T-helper 2 cell treated with Interferon-gamma antibody and Interleukin-4, amounts not matched to agents 5 μg/mL and 100 μg/mL, for 36 hours (primary cell): Measurements from ENCODE around the gene MARCHF9.
A peak's percentile ranks its signal among the peaks of the same experiment; 100 is the strongest.

Experiments
- DNase-seq: peaks from one replicate; pipeline ENCODE4 v3.0.0; 2021; ENCODE audit warnings: low spot score
- H3K27ac Mint-ChIP-seq: one replicate; pipeline ENCODE4 v1.8.0; 2021; ENCODE audit warnings: mild to moderate bottlenecking, mixed read lengths
- H3K27me3 Mint-ChIP-seq: one replicate; pipeline ENCODE4 v1.8.0; 2021; ENCODE audit warnings: low read depth, mixed read lengths
- H3K36me3 Mint-ChIP-seq: one replicate; pipeline ENCODE4 v1.8.0; 2021; ENCODE audit warnings: low read depth, mixed read lengths
- H3K4me1 Mint-ChIP-seq: one replicate; pipeline ENCODE4 v1.8.0; 2021; ENCODE audit warnings: low read depth, mixed read lengths
- H3K4me3 Mint-ChIP-seq: one replicate; pipeline ENCODE4 v1.8.0; 2022; ENCODE audit warnings: mild to moderate bottlenecking, moderate library complexity, mixed read lengths
- H3K9me3 Mint-ChIP-seq: one replicate; pipeline ENCODE4 v1.8.0; 2021; ENCODE audit warnings: mixed read lengths

The MARCHF9 gene

DNA sequence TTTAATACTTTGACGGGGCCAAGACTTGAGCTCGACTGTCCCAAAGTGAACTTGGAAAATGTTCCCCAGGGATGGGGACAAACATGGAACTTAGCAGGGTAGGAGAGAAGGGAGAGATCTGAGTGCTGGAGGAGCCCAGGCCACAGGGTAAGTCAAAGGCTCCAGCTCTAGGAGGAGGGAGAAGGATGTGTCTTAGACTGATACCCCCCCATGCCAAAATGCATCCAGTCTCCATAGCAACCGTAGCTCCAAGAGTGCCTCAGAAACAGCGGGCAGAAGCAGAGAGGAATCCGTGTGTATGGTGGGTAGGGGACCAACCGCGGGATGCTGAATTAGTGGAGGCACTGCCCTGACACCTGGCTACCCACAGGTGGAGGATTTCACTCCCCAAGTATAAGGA is 15.5 kb upstream of the MARCHF9 start:
- H3K27me3 Mint-ChIP-seq, result no peaks in the 10 kb centered on the region
- H3K27ac Mint-ChIP-seq, result peak overlapping the region; percentile 78
- peaks cover 37% of the 10 kb centered on the region for H3K4me1 Mint-ChIP-seq
- H3K4me3 Mint-ChIP-seq, result peak overlapping the region; percentile 81
- H3K36me3 Mint-ChIP-seq, result peaks cover 31% of the 10 kb centered on the region
- H3K9me3 Mint-ChIP-seq, result no peaks in the 10 kb centered on the region
- no peak for DNase-seq

DNA sequence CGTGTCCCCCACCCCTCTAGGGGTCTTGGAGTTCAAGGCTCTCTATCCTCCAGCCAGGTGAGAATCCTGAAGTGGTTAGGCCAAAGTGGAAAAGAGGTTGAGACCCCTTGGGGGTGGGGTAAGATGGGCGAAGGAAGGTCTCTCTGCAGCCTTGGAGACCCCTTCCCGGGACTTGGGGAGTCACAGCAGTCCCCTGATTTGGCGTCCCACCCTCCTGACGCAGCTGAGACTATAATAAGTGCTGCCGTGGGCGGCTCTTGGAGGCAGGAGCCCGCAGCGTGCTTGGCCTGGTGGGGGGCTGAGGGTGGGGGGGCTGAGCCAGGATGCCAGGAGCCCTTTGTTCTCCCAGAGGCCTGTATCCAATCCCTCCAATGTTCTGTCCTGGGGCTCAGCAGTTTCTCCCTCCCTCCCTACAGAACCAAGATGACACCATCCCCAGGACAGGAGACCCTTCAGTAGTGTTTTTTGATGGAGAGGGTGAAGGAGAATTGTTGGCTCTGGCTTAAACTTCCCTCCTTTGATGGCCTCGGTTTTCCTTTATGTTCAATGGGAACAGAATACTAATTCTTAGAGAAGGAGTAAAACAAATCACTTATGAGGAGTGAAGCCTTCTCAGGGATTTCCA is 14.9 kb upstream of the MARCHF9 start:
- peaks cover 42% of the 10 kb centered on the region for H3K4me1 Mint-ChIP-seq
- H3K9me3 Mint-ChIP-seq, result no peaks in the 10 kb centered on the region
- peaks cover 25% of the 10 kb centered on the region for H3K36me3 Mint-ChIP-seq
- no peaks in the 10 kb centered on the region for H3K27me3 Mint-ChIP-seq
- peak overlapping the region; percentile 94 for H3K4me3 Mint-ChIP-seq
- peak overlapping the region; percentile 78 for H3K27ac Mint-ChIP-seq
- DNase-seq, result no peak

DNA sequence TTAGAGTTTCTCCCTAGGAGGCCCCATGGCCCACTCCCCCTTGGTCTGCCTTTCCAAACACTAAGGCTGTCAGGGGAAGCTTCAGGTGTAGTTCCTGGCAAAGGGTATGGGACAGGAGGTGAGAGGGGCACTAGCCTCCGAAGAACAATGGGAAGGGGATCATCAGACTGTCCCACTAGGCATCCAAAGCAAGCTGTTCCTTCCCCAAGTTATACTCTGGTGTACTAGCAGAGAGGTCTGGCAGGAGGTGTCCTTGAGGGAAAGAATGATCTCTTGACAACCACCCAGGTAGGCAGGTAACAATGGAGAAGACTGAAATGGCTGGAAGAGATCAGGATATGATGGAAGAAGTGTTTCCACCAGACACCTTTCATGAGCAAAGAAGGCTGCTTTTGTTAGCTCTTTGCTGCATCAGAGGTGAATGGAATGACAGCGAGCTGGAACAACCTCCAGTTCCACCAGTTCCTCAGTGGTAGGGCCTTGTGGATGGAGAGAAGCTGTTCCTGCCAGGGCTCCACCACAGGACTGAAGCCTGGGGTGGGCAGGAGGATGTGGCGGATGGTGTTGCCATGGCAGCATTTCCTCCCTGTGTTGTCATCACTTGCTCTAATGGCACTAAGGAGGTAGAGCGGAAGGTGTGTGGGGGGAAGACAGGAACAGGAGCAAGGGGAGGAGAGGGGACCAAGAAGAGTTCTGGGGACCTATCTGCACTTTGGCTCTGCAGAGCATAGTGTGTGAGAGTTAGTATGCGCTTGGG is 14.1 kb upstream of the MARCHF9 start:
- no peaks in the 10 kb centered on the region for H3K27me3 Mint-ChIP-seq
- H3K36me3 Mint-ChIP-seq, result peaks cover 28% of the 10 kb centered on the region
- H3K27ac Mint-ChIP-seq, result peak overlapping the region; percentile 94
- peak; percentile 72 for DNase-seq
- no peaks in the 10 kb centered on the region for H3K9me3 Mint-ChIP-seq
- H3K4me1 Mint-ChIP-seq, result peaks cover 47% of the 10 kb centered on the region
- H3K4me3 Mint-ChIP-seq, result peak overlapping the region; percentile 94

DNA sequence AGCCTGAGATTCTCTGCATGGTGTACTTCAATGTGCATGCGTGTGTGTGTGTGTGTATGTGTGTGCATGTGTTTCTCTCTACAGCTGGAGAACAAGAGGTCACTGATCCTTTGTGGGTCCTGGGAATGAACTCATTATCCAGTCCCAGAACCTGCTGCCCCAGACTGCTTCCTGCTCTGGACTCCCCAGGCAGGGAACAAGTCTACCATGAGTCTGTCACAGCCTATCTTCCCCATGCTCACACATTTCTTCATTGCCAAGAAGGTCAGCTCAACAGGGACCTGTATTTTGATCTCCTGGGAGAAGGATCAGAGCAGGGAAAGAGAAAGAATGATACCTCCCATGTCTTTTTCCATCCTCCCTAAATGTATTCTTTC is 13.5 kb upstream of the MARCHF9 start:
- Mint-ChIP-seq H3K4me3 (peak overlapping the region; percentile 94), H3K27ac (peak overlapping the region; percentile 94), H3K9me3 (no peaks in the 10 kb centered on the region), H3K36me3 (peaks cover 31% of the 10 kb centered on the region), H3K27me3 (no peaks in the 10 kb centered on the region), H3K4me1 (peaks cover 53% of the 10 kb centered on the region)
- DNase-seq, result no peak

DNA sequence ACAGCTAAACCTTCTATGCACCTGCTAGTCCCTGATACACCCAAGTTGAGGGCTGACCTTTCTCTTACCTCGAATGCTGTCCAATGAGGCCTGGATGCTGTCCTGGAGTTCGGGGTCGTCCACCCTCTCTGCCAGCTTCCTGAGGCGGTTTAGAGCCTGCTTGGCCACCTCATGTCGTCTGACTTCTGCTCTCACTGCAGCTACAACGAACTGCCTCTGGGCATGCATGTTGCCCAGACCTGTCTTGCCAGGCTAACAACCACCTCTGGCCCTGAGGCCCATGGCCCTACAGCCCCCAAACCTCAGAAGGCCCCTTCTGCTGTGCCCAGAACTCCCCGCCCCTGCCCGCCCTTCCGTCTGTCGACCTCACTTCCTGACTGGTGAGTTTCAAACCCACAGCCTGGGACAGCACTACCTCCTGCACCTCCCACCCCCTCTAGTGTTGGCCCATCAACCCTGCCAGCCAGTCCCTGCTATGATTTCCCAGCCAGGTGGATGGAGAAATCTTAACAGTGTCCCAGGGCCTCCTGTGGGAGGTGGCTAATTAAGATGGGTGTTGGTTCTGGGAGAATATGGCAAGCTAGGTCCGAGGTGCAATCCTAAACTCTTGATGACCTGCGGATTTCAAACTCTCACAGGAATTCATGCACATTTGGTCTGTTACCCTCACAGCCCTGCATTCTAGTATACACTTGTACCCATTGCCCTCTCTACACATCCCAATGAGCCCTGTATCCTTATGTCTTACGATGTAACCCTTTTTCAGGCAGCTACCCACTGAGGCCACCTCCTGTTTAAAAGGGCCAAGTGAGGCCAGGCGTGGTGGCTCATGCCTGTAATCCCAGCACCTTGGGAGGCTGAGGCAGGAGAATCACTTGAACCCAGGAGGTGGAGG is 12.8 kb upstream of the MARCHF9 start:
- Mint-ChIP-seq H3K9me3 (no peaks in the 10 kb centered on the region), H3K4me3 (peak overlapping the region; percentile 94), H3K27me3 (no peaks in the 10 kb centered on the region), H3K27ac (peak overlapping the region; percentile 94), H3K36me3 (peaks cover 29% of the 10 kb centered on the region), H3K4me1 (peaks cover 53% of the 10 kb centered on the region)
- DNase-seq, result peak; percentile 74

DNA sequence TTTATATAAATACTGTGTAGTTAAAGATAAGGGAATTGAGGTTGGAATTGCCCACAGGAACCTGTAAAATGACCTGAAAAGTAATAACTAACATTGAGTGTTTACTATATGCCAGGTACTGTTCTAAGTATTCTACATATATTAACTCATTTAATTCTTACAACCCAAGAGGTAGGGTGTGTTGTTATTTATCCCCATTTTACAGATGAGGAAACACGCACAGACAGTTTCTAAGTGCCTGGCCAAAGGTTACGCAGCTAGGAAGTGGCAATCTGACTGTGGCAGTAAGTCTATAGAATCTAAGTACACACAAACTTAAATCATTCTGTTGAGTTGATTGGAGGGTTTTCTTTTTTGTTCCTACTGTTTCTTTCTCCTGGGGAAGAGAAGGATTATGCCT is 11.1 kb upstream of the MARCHF9 start:
- Mint-ChIP-seq H3K4me3 (peak overlapping the region; percentile 96), H3K9me3 (no peaks in the 10 kb centered on the region), H3K27ac (peak overlapping the region; percentile 99), H3K4me1 (peaks cover 53% of the 10 kb centered on the region), H3K27me3 (no peaks in the 10 kb centered on the region), H3K36me3 (peaks cover 39% of the 10 kb centered on the region)
- no peak for DNase-seq

DNA sequence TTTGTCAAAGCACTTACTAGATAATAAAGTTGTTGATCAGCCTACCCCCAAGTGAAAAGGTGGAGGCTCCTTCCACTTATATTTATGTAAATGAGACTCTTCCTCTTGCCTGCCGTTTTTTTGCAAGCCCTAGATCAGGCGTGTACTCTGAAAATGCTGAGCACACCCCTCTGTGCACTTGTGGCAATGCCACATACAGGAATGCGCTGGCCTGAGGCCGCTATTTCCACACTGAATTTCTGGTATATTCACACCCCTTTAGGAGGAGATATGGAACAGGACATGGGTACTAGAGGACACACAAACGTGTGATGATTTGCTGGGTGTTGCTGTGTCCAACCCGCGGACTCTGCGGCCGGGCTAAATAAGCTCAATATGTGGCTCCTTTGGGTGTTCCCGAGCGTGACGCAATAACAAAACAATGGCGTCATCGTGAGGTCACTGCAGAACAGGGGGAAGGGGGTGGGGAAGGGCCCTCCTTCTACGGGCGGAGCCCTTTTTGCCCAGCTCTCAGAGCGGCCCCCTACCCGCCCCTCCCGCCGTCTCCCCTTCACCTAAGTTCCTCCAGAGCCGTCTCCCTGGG is 10.6 kb upstream of the MARCHF9 start:
- H3K27ac Mint-ChIP-seq, result peak overlapping the region; percentile 99
- H3K36me3 Mint-ChIP-seq, result peaks cover 40% of the 10 kb centered on the region
- peak; percentile 68 for DNase-seq
- H3K9me3 Mint-ChIP-seq, result no peaks in the 10 kb centered on the region
- peaks cover 48% of the 10 kb centered on the region for H3K4me1 Mint-ChIP-seq
- no peaks in the 10 kb centered on the region for H3K27me3 Mint-ChIP-seq
- H3K4me3 Mint-ChIP-seq, result peak overlapping the region; percentile 96

DNA sequence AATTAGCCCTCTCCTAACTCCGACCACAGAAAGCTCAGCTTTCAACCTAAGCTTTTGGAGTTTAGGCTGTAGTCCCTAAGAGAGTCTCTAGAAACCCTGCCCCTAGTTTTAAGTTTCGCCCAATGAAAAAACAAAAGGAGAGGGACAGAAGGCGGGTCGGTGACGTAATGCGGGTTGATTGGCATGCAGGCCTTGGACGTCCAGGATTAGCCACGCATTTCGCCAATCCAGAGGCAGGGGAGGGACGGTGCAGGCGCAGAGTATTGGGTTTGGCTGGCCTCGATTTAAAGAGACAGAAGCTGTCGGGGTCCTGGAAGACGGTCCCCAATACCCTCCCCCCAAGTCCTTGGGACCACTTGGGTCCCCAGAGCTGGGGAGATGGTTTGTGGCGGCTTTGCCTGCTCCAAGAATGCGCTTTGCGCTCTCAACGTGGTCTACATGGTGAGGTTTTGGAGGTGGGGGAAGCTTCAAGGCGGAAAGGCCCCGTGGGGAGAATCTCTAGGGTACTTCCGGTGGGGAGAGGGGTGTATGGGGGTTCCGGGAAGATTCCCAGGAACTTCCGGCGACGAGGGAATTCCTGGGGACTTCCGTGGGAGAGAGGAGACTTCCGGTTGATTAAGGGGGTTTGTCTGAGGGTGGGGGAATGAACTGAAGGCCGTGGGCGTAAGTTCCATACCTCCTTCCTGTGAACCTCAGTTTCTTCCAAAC is 10.0 kb upstream of the MARCHF9 start, which contains the start of gene TSPAN31:
TSPAN31 (plus strand) TSS at position 263 of the 708 bp plus-strand sequence; CDS start at position 379, 116 bp downstream.
- Mint-ChIP-seq H3K4me1 (peaks cover 42% of the 10 kb centered on the region), H3K36me3 (peaks cover 39% of the 10 kb centered on the region), H3K9me3 (no peaks in the 10 kb centered on the region), H3K4me3 (peak within 1 kb of the TSS; percentile 96), H3K27ac (peak within 1 kb of the TSS; percentile 99), H3K27me3 (no peaks in the 10 kb centered on the region)
- peak; percentile 93 for DNase-seq

DNA sequence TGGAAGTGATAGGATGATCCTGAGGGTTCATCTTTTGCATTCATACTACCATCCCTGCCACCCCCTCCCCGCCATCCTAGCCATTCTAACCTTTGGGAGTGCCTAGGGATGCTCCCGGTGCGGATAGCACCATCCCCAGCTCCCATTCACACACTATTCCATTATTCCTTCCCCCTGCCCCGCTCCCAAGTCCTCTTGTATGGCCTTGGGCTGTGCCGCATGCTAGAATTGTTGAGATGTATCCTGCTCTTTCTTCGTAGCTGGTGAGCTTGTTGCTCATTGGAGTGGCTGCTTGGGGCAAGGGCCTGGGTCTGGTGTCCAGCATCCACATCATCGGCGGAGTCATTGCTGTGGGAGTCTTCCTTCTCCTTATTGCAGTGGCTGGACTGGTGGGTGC is 9.4 kb upstream of the MARCHF9 start:
- Mint-ChIP-seq H3K27me3 (no peaks in the 10 kb centered on the region), H3K9me3 (no peaks in the 10 kb centered on the region), H3K27ac (peak overlapping the region; percentile 99), H3K4me3 (peak overlapping the region; percentile 96), H3K4me1 (peaks cover 46% of the 10 kb centered on the region), H3K36me3 (peaks cover 44% of the 10 kb centered on the region)
- DNase-seq, result no peak

DNA sequence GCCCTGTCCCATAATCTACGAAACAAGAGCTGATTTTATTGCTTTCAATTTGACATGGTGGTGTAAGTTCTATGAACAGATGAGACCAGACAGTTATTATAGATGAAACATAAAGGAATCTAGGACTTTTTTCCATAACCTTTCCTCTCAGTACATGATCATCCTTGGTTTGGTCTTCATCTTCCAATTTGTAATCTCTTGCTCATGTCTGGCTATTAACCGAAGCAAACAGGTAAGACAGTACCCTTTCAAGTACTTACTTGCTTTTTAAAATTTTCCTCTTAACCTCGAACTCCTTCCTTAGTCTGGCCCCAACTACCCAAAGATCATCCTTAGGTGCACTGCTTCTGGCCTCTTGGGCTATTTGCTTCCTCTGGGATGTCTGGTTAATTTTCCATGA is 8.9 kb upstream of the MARCHF9 start:
- DNase-seq, result no peak
- Mint-ChIP-seq H3K27ac (peak overlapping the region; percentile 99), H3K9me3 (no peaks in the 10 kb centered on the region), H3K36me3 (peaks cover 43% of the 10 kb centered on the region), H3K4me1 (peaks cover 45% of the 10 kb centered on the region), H3K27me3 (no peaks in the 10 kb centered on the region), H3K4me3 (peak overlapping the region; percentile 96)

DNA sequence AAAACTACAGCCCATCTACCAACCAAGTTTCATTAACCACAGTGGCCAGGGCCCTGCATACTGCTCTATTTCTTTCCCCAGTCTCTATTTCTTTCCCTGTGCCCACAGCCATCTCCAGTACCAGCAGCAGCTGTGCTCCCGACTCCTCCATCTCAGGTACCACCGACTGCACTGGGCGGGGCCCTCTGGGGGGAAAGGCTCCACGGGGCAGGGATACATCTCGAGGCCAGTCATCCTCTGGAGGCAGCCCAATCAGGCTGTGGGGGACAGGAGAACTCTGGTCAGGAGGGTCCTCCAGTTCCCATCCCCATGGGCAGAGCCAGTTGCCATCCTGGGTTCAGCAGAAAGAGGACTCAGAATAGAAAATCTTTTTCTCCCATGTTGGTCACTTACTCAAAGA is 5.8 kb upstream of the MARCHF9 start:
- Mint-ChIP-seq H3K27ac (no peak overlapping the region), H3K4me1 (peaks cover 52% of the 10 kb centered on the region), H3K36me3 (peaks cover 48% of the 10 kb centered on the region)

DNA sequence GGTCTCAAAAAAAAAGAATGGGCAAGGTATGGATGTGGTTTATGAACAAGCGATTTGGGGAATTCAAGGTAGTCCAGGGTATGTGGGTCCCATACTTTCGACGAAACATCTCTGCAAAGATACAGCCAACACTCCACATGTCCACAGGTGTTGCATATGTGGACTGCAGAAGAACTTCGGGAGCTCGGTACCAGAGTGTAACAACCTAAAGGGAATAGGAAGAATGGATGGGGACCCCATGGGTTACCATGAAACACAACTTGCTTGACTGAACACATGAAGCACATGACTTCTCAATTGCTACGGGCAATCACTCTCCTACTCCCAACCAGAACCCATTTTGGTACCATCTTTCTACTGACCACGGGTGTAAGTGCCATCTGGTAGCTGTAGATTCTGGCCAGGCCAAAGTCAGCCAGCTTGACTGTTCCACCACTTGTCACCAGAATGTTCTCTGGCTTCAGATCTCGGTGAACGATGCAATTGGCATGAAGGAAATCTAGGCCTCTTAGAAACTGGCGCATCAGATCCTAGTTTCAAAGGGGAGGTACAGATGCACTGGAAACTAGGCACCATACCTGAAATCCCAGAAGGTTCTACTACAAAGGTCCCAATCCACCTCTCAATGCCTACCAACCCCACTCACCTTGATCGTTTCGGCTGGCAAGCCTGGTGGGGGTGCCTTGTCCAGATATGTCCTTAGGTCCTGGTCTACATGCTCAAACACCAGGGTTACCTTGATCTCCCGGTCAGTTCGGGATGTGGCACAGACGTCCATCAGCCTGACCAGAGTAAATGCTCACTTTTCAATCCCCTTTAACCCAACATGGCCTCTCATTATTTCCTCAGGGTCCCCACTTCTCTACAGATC is 4.1 kb upstream of the MARCHF9 start:
- peak overlapping the region; percentile 89 for H3K27ac Mint-ChIP-seq
- H3K36me3 Mint-ChIP-seq, result peaks cover 45% of the 10 kb centered on the region
- H3K9me3 Mint-ChIP-seq, result no peaks in the 10 kb centered on the region
- H3K4me3 Mint-ChIP-seq, result peak overlapping the region; percentile 96
- peaks cover 3% of the 10 kb centered on the region for H3K27me3 Mint-ChIP-seq
- no peak for DNase-seq
- H3K4me1 Mint-ChIP-seq, result peaks cover 45% of the 10 kb centered on the region

More for the DNA sequence above, 5.8 kb upstream of the MARCHF9 start:
- H3K4me3 Mint-ChIP-seq, result no peak overlapping the region
- no peak for DNase-seq
- peaks cover 3% of the 10 kb centered on the region for H3K27me3 Mint-ChIP-seq
- H3K9me3 Mint-ChIP-seq, result no peaks in the 10 kb centered on the region
